Hepatocyte (in vitro differentiated cells): ENCODE measurements around the gene NMRAL1.

Source experiments
- CTCF ChIP-seq: fragments of 200-600 bp; sonication (generic); IDR thresholded peaks from 2 replicates; pipeline ENCODE4 v1.5.1; 2016; ENCODE audit warnings: antibody characterized with exemption, mild to moderate bottlenecking; ENCODE audit not compliant: poor library complexity
- EZH2phosphoT487 ChIP-seq: fragments of 200-600 bp; sonication (generic); IDR thresholded peaks from one replicate; pipeline ENCODE4 v1.6.1; 2018; ENCODE audit warnings: antibody characterized with exemption, mild to moderate bottlenecking, low read depth, moderate library complexity; ENCODE audit not compliant: unreplicated experiment, severe bottlenecking

GRCh38 chr16:4486126-4486893 lies 11.9 kb upstream of the NMRAL1 start:
- TF ChIP-seq CTCF (no peak), EZH2phosphoT487 (no peak)
